Measurements from ENCODE around the gene POPDC3. TPM values are rescaled to one million over a fixed set of nuclear protein-coding genes. Genes with fewer than 3 reads are reported as not detected.

POPDC3 gene, protein sequence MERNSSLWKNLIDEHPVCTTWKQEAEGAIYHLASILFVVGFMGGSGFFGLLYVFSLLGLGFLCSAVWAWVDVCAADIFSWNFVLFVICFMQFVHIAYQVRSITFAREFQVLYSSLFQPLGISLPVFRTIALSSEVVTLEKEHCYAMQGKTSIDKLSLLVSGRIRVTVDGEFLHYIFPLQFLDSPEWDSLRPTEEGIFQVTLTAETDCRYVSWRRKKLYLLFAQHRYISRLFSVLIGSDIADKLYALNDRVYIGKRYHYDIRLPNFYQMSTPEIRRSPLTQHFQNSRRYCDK
- total RNA-seq = 23.7 and 24.6 TPM in 2 replicates

DNA sequence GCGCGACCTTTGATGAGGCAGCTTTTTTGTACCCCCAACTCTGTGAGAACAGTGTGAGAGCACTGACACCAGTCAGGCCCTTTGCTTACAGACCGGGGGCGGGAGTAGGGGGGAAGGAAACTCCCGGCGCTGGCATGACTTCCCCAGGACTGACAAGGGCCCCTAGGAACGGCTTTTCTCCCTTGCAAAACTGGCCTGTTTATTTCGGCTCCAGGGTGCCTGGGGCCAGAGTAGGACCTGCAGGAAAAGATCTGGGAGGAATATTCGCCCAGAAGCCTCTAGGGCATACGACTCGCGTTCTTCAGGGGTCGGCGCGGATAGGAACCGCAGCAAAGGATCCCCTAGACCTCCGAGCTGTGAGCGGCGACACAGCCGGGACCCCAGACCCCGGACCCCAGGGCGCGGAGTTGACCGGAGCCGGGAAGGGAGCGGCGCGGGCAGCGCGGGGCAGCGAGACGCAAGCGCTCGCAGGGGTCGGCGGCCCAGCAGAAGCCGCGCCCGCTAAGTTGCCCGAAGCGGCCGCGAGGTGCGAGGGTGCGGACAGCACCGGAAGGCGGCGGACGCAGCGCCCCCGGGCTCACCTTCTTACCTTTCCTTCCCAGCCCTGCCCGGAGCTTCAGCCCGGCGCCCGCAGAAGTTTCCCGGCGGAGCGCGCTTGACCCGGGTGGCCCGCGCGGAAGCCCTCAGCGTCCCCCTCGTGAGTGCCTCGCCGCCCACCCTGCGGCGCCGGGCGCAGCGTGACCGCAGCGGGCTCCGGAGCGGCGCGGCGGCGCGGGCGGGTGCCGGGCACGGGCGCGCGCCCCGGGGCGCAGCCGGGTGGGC is at the start of gene POPDC3:
TSS of gene POPDC3 (minus strand) at position 771 of the 822 bp plus-strand sequence. CDS start 18,105 bp downstream, outside the sequence.

Other genes starting within 250 kb of the POPDC3 start
- gene LIN28B, start 222.9 kb downstream of the POPDC3 start, total RNA-seq = not detected in 2 replicates
- 17.3 and 18.4 TPM in 2 replicates for gene PREP, start 223.1 kb upstream of the POPDC3 start, total RNA-seq